ENCODE measurements around the gene UFSP2.
A peak's percentile ranks its signal among the peaks of the same experiment; 100 is the strongest.

The UFSP2 gene

DNA sequence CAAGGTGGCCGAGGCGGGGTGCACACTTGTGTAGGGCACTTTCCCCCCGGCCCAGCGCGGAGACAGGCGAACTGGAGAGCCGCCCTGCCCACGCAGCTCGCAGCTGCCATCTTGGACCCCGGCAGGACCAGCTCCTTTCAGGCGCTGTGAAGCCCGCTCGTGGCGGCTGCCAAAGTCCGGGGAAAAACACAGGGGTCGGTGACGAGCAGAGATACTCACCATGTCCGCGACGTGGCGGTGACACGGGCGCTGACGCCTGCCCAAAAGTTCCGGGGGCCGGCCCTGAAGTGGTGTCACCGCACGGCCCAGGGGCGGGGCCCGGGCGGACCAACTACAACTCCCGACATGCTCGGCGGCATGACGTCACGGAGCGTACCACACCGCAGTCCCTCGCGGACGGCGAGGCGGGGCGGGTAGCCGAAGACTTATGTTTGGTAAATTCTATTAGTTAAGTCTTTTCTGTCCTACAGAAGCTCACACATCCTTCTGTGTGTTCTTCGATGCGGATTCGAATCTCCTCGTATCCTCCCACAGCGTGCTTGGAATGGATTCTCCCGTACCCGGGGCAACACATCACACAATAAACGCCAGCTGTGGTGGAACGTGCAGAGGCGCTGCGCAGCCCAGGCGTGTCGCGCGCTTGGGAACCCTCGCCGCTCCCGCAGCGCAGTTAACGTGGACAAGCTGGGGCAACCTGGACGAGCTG lies at the start of gene UFSP2:
UFSP2 (minus strand) TSS at position 318 of the 706 bp plus-strand sequence; CDS start at position 222, 96 bp downstream.
- in situ Hi-C loops (cut with HindIII; ENCODE audit: low sequenced_read_pairs): no loop called here
- peak within 1 kb of the TSS; percentile 89 for H3K4me3 ChIP-seq (ENCODE audit: low read depth, low read length)
- TF ChIP-seq, protein P1, sequence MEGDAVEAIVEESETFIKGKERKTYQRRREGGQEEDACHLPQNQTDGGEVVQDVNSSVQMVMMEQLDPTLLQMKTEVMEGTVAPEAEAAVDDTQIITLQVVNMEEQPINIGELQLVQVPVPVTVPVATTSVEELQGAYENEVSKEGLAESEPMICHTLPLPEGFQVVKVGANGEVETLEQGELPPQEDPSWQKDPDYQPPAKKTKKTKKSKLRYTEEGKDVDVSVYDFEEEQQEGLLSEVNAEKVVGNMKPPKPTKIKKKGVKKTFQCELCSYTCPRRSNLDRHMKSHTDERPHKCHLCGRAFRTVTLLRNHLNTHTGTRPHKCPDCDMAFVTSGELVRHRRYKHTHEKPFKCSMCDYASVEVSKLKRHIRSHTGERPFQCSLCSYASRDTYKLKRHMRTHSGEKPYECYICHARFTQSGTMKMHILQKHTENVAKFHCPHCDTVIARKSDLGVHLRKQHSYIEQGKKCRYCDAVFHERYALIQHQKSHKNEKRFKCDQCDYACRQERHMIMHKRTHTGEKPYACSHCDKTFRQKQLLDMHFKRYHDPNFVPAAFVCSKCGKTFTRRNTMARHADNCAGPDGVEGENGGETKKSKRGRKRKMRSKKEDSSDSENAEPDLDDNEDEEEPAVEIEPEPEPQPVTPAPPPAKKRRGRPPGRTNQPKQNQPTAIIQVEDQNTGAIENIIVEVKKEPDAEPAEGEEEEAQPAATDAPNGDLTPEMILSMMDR (IDR thresholded peaks at IDR 0.05; ENCODE audit: low read depth, low read length, missing control alignments): no peak
- DNase-seq (ENCODE audit: low read depth): peak; percentile 74

- TF ChIP-seq, protein P1 (IDR thresholded peaks at IDR 0.05; ENCODE audit: low read depth, low read length, missing control alignments): no peak
- DNase-seq (ENCODE audit: low read depth): no peak
- in situ Hi-C loops (cut with HindIII; ENCODE audit: low sequenced_read_pairs): no loop called here
- no peak overlapping the region for H3K4me3 ChIP-seq (ENCODE audit: low read depth, low read length)
Observed at GRCh38 chr4:185473247-185473646, 47.5 kb upstream of the UFSP2 start.

DNA sequence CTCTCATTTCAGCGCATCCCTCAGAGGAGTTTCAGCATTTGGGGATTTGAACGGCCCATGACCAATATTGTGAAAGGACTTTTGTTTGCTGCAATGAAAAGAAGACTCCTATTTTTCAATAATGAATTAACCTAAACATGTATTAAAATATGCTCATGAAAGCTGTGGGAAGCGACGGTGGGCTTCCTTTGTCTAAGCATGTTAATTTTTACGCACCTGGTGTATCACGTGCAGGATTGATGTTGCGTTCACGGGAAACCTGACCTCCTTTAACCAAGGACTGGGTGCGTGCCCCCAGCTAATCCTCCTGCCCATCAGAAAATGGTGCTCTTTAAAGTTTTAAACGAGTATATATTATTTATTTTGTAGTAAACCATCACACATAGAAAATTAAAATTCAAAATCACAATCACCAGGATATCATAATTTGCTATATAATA lies 46.4 kb upstream of the UFSP2 start:
- no peak for DNase-seq (ENCODE audit: low read depth)
- in situ Hi-C loops (cut with HindIII; ENCODE audit: low sequenced_read_pairs): no loop called here
- peak overlapping the region; percentile 70 for H3K4me3 ChIP-seq (ENCODE audit: low read depth, low read length)
- TF ChIP-seq, protein P1 (IDR thresholded peaks at IDR 0.05; ENCODE audit: low read depth, low read length, missing control alignments): no peak

- peak; percentile 86 for DNase-seq (ENCODE audit: low read depth)
- TF ChIP-seq, protein P1 (IDR thresholded peaks at IDR 0.05; ENCODE audit: low read depth, low read length, missing control alignments): peak; percentile 38
- in situ Hi-C loops (cut with HindIII; ENCODE audit: low sequenced_read_pairs): no loop called here
- peak within 1 kb of the TSS; percentile 71 for H3K4me3 ChIP-seq (ENCODE audit: low read depth, low read length)
Observed at GRCh38 chr4:185471235-185472102, 45.7 kb upstream of the UFSP2 start, which contains the start of gene CCDC110. Gene CCDC110 (minus strand): TSS chr4:185471733. CDS start chr4:185471683, 50 bp downstream.

DNA sequence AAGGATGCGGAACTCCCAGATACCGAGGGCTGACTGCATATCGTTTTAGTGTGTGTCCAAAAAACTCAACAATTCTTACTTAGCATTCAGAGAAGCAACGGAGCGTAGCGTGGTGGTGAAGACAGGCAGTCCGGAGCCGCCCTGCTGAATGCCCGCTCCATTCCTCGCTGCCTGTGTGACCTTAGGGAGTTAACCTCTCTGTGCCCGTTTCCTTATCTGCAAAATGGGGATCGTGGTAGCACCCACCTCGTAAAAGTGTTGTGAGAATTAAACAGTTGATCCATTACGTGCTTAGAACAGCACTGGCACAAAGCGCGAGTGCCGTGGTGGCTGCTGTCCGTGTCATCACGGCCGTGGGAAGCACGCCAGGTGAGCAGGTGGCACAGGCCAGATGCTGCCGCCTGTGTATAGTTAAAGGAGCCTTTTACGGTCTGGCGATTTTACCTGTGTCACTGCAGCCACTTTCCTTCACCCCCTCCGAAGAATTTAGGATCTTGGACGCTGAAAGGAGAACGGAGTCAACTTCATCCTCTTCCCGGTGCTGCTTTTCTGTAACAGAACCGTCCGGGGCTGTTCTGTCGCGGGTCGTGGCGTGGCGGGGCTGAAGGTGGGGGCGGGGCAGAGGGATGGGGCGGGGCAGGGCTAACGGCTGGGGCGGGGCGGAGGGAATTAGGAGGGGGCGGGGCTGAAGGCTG lies 44.9 kb upstream of the UFSP2 start:
- TF ChIP-seq, protein P1 (IDR thresholded peaks at IDR 0.05; ENCODE audit: low read depth, low read length, missing control alignments): no peak
- peak overlapping the region; percentile 71 for H3K4me3 ChIP-seq (ENCODE audit: low read depth, low read length)
- in situ Hi-C loops (cut with HindIII; ENCODE audit: low sequenced_read_pairs): no loop called here
- DNase-seq (ENCODE audit: low read depth): no peak

DNA sequence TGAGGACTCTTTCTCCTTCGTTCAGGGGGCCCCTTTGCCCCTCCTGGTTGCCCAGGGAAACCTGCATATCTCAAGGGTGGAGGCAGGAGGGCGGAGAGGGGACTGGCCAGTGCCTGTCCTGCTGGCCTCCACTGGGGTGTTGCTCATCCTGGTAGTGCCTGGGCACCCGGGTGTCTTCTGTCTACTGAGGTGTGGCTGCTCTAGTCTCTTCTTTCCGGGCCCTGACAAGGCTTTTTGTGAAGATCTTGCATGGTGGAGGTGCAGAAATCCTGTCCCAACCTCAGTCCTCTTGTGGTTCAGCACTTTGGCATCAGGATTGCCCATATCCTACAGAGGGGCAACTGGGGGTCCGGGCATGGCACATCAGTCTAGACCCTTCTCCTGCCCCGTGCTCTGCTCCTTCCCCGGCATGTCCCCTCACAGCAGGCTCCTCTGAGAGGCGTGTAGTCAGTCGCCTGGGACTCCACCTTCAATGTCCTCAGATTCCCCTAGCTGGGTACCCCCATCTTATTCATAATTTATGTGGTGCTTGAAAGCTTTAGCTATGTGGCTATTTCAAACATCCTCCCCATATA lies 43.9 kb upstream of the UFSP2 start:
- no peak for DNase-seq (ENCODE audit: low read depth)
- in situ Hi-C loops (cut with HindIII; ENCODE audit: low sequenced_read_pairs): no loop called here
- no peak overlapping the region for H3K4me3 ChIP-seq (ENCODE audit: low read depth, low read length)
- TF ChIP-seq, protein P1 (IDR thresholded peaks at IDR 0.05; ENCODE audit: low read depth, low read length, missing control alignments): no peak
